GM21825 (cell line): ENCODE data around the gene PRKCA.

Experiments
- ATAC-seq: cut with Tn5 transposase; IDR thresholded peaks from one replicate; pipeline ENCODE4 v1.9.1; 2021; ENCODE audit warnings: mild to moderate bottlenecking, moderate library complexity; ENCODE audit not compliant: unreplicated experiment

Gene PRKCA

DNA sequence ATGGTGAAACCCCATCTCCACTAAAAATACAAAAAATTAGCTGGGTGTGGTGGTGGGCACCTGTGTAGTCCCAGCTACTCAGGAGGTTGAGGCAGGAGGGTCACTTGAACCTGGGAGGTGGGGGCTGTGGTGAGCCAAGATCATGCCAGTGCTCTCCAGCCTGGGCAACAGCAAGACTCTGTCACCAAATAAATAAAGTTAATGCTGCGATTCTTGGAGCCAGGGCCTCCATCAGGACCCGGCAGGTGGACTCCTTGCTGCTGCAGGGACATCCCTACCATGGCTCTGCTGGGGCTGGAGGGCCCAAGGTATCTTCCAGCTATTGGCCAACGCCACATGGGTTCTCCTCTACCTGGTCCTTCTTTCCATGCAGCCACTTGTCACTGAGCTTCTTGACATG lies 450.0 kb downstream of the PRKCA start:
- no peak for ATAC-seq

DNA sequence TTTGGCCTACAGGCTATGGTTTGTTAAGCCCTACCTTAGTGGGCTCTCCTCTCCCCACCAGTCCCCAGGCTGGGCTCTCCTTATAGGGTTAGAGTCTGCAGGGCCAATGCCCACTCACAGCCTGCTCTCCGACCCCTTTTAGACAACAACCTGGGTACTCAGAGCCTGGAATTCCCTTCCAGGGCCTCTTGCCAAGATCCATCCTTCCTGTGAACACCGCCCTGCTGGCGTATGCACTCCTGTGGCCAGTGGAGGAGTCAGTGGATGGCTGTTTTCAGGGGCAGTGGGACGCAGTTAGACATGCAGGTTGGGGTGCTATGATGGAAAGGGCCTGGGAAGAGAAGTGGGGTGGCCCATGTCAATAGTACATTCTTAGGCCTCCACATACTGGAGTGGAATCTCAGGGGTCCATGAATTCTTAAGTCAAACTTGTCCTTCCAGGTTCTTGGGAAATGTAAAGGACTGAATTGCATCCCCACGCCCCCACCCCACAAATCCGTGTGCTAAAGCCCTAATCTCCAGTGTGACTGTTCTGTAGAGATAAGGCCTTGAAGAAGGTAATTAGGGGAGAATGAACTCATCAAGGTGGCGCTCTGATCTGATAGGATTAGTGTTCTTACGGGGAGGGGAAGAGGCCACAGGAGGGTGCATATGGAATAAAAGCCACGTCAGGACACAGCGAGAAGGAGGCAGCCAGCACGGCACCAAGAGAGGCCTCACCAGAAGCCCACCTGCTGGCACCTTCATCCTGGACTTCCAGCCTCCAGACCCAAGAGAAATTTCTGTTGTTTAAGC lies 450.9 kb downstream of the PRKCA start:
- ATAC-seq = no peak

DNA sequence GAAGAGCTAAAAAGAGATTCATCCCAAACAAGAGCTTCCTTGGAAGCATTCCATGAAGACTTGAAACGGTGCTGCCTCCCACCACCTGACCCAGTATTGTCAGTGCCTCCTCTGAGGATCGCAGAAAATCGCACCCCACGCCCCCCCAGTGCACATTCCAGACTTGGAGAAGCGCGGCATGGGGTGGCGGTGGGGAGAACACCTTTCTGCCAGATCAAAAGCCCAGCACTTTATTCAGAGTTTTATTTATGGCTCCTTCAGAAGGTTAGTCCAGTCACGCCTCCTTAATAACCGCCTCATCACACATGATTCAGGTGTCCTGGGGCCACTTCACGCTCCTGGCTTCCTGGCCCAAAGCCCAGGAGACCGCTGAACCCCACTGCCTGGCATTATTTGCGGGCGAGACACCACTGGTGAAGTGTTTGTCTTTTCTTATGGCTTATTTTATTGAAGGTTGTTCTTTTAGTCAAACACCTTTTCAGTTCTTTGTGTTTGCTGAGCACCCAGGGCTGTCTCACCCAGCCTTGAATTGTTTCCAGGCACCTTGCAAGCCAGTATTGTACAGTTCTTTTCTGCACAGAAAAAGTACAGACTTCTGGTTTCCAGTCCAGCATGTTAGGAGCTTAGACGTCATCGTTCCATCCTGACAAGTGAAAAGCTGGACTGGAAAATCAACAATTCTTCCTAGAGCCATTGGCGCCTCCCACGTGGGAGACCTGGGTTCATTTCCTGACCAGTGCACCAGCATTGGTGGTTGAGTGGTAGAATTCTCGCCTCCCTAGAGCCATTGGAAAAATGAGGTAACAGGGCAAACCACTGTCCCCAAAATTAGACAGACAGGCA lies 452.9 kb downstream of the PRKCA start:
- ATAC-seq = no peak

DNA sequence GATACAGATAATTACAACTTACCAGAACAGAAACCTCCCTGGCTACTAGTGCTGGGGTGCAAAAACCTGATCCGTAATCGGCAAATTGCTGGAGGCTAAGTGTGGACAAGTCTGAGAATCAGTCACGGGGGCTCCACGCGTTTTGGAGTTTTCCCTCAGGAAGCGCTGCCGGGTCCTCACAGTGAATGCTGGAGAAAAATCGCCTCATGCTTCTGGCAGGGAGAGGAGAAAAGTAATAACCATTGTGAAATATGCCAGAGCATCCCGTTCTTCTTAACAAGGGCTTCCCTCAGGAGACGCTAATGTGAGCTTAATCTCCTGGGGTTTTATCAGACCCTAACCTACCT lies 453.5 kb downstream of the PRKCA start:
- no peak for ATAC-seq

DNA sequence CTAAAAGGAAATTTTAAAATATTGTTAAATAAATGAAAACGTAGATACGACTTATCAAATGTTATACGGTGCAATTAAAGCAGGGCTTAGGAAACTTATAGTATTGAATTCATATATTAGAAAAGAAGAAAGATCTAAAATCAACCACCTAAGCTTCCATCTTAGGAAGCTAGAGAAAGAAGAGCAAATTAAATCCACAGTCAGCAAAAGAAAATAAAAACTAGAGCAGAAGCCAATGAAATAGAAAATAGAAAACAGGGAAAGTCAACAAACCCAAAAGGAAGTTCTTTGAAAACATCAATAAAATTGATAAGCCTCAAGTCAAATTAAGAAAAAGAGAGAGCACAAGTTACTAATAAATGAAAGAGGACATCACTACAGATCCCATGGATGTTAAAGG lies 457.9 kb downstream of the PRKCA start:
- no peak for ATAC-seq

DNA sequence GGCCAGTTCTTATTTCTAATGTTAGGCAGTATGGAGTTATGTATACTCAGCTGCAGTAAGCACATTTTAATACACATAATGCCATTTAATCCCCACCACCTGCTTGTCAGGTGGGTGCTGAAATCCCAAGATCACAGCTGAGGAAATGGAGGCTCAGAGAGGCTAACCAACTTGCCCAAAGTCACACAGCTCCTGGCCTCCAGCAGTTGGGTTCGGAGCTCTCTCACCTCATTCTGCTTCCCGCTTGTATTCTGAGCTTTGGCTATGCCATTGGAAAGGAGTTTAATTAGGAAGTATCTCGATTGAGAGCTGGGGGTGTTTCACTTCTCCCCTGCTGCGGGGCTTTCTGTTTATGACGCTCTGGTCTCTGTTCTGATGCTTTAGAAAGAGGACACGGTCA lies 459.9 kb downstream of the PRKCA start:
- no peak for ATAC-seq

DNA sequence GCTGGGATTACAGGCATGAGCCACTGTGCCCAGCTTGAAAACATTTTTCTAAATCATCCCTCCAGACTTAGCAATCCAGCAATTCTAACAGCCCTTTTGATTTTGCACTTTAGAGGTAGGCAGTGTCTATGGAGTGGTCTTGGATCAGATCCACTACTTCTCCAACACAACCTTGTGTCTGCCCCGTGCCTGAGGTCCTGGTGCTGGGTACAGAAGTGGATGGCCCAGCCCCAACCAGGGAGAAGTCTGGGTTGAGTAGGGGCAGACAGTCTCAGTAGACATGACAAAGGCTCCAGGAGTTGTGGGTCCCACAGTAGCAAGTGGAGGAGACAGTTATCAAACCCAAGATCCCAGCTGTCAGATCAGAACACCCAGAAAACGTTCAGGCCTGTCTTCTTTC lies 460.6 kb downstream of the PRKCA start:
- ATAC-seq = no peak

DNA sequence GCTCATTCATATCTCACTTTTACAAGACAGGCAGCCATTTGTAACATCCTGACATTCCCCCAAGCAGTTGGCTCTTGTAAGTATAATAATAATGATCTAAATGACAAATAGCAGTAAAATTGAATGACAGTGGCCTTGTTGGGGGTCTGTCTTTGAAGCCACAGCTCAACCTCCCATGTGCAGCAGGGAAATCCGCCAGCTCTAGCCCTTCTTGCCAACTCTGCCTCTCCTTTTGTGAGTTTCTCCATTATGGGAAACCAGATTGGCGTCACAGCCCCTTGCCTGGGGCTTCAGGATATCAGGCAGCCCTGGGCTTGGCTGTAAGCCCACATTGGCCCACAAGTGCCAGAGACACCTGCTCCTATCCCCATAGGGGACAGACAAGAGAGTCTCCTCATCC lies 462.1 kb downstream of the PRKCA start:
- no peak for ATAC-seq

DNA sequence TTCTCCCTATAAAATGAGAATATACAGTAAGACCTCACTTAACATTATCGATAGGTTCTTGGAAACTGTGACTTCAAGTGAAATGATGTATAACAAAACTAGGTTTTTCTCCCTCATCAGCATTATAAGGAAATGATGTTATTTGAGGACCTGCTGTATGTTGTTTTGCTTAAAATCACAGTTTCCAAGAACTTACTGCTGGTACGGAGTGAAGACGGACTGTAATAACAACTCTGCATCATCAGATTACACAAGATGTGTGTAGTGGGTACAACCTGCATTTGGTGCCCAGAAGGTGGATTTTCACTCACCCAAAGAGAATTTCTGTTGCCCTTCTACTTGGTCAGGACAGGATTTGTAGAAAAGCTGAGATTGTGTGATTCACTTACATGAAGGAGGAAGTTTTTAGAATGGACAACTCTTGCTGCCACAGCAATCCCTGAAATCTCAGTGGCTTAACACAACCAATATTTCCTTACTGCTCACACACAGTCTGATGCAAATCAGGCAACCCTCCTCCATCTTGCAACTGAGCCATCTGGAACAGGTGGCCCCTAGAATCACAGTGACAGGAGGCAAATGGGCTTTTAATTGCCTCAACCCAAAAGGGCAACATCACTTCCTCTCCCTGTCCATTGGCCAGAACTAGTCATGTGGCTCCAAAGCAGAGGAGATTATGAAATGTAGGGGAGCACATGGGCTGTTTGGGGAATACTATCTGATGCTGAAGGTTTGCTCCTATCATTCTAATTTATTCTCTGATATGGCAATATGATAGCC lies 464.9 kb downstream of the PRKCA start:
- no peak for ATAC-seq

DNA sequence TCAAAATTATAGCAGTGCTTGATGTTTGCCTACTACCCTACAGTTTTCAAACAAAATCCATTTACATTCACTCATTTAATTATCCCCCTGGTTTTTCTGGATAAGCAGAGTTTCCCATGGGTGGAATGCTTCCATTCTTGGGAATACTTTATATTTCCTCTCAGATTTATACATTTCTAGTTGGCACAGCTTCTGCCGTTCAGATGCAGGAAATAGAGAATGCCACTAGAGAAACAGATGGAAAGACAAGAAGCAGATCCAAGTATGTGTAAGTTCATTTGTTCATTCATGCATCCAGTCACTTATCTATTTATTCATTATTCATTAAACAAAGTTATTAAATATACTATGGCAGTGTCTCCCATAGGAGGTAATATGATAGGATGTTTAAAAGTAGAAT lies 467.5 kb downstream of the PRKCA start:
- no peak for ATAC-seq

DNA sequence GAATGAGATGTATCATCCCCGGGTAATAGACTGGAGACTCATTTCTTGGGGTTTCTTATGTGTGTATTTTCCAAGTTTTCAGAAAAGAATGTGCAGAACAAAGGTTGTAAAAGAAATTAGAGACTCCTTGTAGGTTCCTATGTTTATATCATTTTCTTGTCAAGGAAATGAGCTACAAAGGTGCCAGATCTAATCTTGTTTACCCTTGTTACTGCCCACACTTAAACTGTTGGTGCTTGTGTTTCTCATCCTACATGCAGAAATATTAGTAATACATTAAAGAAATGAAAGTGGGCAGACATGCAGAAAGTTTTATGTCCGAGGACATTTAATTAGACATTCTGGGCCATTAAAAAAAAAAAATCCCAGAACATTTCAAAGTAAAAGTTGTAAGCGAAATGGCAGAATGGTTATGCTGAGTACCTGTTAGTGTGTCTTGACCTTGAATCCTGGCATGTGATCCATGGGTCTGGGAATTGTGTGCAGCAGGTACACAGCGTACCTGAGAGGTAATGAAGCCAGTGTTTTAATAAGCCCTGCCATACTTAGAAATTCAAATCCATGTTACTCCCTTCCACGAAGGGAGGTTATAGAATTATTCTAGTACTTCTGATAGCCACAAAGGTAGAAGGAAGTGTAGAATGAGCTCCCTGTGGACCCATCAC lies 469.9 kb downstream of the PRKCA start:
- ATAC-seq = no peak

DNA sequence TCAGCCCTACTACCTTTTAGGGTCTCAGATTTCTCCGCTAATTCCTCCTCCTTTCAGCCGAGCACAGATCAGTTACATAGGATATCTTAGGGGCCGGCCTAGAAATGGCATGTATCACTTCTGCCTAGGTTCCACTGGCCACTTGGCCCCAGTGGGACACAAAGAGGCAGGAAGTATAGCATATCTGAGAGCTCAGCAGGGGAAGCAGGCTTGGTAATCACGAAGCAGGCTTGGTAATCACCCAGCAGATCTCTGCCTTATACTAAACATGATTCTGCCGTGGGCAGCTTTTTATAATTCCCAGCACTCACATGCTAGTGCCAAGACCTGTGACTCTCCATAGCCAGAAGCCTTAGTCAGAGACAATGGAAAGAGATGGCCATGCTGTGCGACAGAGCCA lies 472.9 kb downstream of the PRKCA start:
- ATAC-seq = no peak

DNA sequence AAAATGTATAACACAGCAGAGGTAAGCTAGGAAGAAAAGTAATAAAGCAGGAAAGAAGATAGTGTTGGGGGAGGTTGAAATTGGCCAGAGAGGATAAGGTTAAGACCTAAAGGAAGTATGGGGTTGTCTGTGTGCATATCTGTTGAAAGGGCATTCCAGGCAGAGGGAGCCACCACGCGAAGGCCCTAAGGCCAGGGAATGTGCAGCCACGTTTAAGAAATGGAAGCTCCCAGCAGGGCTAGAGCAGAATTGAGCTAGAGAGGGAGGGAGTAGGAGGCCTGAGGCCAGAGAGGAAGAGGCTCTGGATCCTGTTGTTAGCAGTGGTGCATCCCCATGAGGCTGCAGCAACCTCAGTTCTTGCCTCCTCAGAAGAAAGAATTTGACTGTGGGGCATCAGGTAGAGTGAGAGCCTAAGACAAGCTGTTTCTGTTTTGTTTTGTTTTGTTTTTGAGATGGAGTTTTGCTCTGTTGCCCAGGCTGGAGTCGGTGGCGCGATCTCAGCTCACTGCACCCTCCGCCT lies 473.5 kb downstream of the PRKCA start:
- no peak for ATAC-seq

DNA sequence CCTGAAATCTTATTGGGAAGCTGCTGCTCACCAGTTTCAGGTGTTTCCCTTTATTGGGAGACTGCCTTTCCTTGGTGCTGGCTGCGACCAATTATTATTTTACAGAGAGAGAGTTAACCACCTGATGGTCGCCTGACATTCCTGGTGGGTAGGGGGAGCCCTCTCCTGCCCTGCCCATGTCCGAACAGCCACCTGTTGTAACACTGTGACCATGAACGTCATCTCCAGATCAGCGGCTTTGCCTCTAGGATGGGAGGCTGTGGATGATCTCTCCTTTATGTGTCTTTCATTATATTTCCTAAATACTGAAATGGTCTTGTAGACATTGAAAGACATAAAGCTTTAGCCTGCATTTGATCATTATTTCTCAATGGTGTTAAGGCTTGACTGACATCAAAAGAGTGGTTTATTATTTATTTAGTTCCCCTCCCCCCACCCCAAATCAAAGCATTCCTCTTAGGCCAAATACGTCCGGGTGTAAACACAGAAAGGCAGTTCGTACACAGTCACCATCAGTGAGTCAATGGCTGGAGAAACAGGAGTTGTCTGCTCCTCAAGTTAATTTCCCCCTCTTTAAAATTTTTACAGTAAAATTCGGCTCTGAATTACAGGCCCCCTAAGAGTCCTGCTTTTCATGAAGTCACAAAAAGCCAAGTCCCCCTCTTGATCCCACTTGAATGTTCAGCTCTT lies 474.7 kb downstream of the PRKCA start:
- ATAC-seq = no peak

DNA sequence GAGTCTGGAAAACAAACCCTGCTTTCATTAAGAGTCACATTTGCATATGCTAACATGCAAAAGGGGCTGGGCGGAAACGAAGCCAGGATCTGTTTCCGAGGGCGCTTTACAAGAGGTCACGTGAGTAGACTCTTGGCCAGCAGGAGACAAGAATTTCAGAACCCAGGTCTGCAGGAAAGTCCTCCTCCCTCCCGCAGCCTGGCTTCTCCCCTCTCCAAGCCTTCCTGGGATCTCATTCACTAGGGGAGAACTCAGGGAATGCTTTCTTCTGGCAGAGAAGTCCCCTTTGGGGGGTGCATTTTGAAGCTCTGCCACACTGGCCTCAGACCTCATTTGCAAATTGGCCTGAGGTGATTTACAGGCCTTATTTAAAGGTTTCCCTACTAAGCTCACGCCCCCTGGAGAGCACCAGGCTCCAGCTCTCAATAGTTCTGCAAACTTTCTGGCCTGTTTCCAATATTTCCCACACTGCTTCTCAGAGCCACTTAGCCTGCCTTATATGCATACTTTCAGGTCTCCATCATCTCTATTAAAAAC lies 475.3 kb downstream of the PRKCA start:
- ATAC-seq = no peak

DNA sequence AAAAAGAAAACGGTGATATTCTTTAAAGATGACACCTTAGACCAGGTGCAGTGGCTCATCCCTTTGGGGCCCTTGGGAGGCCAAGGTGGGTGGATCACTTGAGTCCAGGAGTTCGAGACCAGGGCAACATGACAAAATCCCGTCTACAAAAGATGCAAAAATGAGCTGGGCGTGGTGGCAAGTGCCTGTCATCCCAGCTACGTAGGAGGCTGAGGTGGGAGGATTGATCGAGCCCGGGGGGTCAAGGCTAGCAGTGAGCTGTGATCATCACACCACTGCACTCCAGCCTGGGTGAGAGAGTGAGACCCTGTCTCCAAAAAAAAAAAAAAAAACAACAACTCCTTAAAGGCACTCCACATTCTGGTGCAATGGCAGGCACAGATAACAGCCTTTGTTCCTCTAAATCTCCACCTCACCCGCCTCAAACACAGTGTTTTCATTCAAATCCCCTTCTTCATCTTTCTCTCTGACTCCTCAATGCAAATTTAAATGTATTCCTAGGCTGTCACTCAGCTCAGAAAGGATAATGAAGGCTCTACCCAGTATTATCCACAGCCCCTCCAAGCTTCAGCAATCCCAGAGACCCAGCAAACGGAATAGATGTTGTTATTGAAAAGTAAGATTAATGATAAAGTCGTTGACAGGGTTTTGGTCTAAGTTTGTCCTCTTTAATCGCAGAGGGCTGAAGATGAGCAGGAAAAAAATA lies 476.3 kb downstream of the PRKCA start:
- ATAC-seq = no peak

DNA sequence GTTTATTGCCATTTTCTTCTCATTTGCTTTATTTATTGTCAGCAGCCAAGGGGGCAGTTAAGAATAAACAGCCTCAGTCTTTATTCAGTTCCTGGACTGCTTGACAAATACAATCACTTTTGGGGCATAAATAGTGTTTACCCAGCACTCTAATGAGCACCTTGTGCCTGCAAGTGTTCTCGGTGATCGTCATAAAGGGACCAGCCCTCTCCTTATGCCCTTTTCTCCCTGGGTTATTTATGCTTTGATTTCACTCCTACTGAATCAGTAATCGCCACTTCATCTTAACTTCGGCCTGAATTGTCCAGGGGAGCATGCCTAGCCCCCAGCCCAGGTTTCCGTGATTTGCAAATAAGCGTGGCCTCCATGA lies 476.8 kb downstream of the PRKCA start:
- ATAC-seq = no peak

DNA sequence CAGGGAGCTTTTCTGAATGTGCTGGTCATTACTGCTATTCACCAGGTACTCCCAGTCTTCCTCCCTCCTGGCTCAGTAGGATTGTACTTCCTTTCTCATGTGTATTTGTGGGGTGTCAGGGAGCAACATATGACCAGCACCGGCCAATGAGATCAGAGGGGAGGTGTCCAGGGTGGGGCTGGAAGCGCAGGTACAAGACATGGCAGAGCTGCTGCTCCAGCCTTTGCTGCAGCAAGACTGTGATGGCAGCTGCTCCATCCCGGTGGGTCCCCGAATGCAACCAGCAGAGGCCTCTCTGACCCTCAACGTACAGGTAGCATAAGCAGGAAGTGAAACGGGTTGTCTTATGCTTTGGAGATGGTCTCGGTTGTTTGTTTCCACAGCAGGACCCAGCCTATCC lies 478.7 kb downstream of the PRKCA start:
- ATAC-seq = no peak

DNA sequence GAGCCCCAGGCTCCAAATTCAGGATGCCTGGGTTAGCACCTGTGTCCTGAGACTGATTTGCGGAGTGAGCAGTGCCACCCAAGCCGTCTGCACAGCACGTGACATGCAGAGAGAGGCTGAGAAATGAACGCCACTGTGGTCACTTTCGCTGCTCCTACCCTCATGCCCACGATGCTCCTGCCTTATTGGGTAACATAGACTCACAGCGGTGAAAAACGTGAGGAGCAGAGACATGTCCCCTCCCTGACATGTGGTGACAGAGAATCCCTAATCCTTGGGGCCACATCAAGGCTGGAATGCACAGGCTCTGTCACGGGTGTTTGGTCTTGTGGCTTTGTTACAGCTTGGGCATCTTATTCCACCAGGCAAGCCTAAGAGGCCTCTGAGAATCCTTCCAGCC lies 480.4 kb downstream of the PRKCA start:
- no peak for ATAC-seq
